ENCODE results near the gene TIMM44.
A peak's percentile ranks its signal among the peaks of the same experiment; 100 is the strongest.
"Not testable (repeated sequence)": the region's sequence is repeated elsewhere in the genome, so short reads cannot be mapped to it uniquely, and the experiment has no call there.

TIMM44 gene

DNA sequence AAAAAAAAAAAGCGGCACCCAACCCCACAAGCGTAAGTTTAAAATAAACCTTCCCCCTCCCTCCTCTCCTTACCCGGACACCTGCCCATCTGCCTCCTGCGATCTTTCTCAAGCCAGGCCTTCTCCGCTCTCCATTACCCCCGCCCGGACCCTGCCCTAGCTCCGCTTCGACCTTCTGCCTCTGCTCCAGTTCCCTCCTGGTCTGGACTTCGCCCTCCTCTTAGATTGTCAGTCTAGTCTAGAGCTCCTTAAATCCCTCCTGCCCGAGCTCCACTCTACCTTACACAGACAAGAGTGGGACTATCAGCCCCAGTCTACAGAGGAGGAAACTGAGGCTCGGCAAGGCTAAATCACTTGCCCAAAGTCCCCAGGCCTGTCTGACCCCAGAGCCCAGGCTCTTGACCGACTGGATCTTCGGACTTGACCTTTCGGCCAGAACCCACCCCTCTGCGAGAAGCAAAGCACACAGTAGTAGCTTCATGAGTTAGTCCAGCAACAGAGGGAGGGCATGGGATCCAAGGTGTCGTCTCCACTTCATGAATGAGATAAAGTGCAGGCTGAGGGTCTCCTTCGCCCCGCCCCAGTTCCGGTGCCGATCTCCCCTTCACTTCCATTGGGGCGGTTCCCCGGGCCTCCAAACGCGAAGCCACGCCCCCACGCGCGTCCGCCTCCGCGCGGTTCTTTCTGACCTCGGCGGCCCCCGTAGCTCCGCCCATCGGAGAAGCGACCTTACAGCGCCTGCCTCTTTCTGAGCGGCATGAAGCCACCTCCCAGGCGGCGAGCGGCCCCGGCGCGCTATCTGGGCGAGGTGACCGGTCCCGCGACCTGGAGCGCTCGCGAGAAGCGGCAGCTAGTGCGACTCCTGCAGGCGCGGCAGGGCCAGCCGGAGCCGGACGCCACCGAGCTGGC lies 23.6 kb downstream of the TIMM44 start, which contains the start of gene SNAPC2:
TSS of gene SNAPC2 (plus strand) at position 729 of the 909 bp plus-strand sequence. CDS start at position 758, 29 bp downstream.
- peak; percentile 93 for DNase-seq (ENCODE audit: low spot score)
- TF ChIP-seq, protein P1, sequence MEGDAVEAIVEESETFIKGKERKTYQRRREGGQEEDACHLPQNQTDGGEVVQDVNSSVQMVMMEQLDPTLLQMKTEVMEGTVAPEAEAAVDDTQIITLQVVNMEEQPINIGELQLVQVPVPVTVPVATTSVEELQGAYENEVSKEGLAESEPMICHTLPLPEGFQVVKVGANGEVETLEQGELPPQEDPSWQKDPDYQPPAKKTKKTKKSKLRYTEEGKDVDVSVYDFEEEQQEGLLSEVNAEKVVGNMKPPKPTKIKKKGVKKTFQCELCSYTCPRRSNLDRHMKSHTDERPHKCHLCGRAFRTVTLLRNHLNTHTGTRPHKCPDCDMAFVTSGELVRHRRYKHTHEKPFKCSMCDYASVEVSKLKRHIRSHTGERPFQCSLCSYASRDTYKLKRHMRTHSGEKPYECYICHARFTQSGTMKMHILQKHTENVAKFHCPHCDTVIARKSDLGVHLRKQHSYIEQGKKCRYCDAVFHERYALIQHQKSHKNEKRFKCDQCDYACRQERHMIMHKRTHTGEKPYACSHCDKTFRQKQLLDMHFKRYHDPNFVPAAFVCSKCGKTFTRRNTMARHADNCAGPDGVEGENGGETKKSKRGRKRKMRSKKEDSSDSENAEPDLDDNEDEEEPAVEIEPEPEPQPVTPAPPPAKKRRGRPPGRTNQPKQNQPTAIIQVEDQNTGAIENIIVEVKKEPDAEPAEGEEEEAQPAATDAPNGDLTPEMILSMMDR (IDR thresholded peaks at IDR 0.05; ENCODE audit: borderline replicate concordance, control extremely low read depth, extremely low read depth, insufficient read depth, missing control alignments): no peak
- in situ Hi-C loops (cut with MboI; ENCODE audit: low sequenced_read_pairs, unreplicated experiment): no loop called here

DNA sequence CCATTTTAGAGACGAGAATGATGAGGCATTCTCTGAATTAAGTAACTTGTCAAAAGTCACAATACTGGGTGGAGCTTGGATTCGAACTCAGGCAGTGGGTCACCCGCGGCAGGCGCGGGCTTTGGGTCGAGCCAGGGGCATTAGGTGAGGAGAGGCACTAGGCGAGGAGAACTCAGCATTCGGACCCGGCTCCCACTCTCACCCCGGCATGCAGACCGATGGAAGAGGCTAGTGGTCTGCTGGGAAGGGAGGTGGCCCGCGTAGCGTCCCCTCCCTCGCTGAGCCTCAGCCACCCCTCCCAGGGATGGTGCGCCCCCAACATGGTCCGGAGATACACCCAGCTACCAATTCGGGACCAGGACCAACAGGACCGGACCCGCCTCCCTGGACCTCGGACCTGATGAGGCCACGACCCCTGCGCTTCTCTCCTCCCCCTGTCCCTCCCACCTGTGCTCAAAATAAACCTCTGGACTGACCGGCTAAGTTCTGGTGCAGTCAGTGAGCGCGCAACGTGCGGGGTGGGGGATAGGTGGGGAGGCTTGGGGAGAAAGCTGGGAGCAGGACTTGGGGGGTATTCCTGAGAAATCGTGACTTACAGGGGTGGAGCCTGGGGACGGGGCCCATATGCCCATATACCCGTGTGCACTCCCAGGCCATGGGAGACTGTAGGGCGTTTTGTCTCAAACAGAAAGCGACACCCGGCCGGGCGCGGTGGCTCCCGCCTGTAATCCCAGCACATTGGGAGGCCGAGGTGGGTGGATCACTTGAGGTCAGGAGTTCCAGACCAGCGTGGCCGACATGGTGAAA lies 24.6 kb downstream of the TIMM44 start:
- DNase-seq (ENCODE audit: low spot score): no peak
- in situ Hi-C loops (cut with MboI; ENCODE audit: low sequenced_read_pairs, unreplicated experiment): no loop called here
- TF ChIP-seq, protein P1 (IDR thresholded peaks at IDR 0.05; ENCODE audit: borderline replicate concordance, control extremely low read depth, extremely low read depth, insufficient read depth, missing control alignments): no peak

DNA sequence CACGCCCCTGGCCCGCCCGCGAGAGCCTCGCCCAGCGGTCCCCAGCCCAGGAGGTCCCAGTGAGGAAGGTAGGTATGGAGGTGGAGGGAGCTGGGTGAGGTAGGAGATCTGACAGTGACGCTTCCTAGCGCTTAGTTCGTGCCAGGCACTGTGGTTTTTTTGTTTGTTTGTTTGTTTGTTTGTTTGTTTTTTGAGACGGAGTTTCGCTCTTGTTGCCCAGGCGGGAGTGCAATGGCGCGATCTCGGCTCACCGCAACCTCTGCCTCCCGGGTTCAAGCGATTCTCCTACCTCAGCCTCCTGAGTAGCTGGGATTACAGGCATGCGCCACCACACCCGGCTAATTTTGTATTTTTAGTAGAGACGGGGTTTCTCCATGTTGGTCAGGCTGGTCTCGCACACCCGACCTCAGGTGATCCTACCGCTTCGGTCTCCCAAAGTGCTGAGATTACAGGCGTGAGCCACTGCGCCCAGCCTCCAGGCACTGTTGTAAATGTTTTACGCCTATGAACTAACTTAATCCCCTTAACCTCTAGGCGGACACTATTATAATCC lies 25.3 kb downstream of the TIMM44 start:
- in situ Hi-C loops (cut with MboI; ENCODE audit: low sequenced_read_pairs, unreplicated experiment); DNase-seq (ENCODE audit: low spot score): not testable (repeated sequence)

DNA sequence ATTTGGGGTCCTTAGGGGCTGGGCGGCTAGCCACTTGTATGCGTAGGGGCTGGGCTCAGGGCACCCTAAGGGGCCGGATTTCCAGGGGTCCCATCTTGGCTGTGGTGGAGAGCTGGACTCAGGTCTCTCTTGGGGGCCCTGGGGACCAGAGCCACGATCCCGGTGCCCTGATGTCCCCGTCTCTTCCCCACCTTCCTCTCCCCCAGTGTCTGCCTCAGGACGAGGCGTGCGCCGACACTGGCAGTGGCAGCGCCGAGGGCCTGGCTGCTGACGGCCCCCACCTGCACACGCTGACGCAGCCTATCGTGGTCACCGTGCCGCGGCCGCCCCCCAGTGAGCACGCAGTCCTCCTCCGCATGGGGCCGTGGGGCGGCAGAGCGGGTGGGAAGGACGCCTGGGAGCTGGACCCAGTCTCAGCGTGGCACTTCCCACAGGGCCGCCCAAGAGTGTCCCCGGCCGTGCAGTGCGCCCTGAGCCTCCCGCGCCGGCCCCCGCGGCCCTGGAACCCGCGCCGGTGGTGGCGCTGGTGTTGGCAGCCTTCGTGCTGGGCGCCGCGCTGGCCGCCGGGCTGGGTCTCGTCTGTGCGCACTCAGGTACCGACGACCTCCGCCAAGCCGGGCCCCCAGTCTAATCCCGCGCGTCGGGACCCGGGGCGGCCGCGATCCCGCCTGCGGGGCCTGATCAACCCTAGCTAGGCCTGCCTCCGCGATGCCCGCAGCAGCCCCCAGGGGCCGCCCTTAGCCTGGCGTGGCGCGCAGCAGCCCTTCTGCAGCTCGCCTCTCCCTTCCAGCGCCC lies 26.0 kb downstream of the TIMM44 start:
- TF ChIP-seq, protein P1 (IDR thresholded peaks at IDR 0.05; ENCODE audit: borderline replicate concordance, control extremely low read depth, extremely low read depth, insufficient read depth, missing control alignments): peak; percentile 38
- in situ Hi-C loops (cut with MboI; ENCODE audit: low sequenced_read_pairs, unreplicated experiment): no loop called here
- DNase-seq (ENCODE audit: low spot score): peak; percentile 75

DNA sequence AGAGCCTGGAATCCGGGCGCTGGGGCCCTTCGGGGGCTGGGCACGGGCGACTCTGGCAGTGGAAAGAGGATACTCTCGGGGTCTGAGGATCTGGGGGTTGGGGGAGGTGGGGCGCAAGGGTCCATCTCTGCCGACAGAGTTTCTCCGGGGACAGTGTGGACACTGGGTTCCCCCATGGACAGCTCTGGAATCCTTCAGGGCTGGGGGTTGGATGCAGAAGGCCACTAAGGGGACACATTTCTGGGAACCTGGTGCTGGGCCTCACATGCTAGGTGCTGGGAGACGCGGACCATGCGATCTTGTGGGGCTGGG lies 26.6 kb downstream of the TIMM44 start:
- TF ChIP-seq, protein P1 (IDR thresholded peaks at IDR 0.05; ENCODE audit: borderline replicate concordance, control extremely low read depth, extremely low read depth, insufficient read depth, missing control alignments): no peak
- in situ Hi-C loops (cut with MboI; ENCODE audit: low sequenced_read_pairs, unreplicated experiment): no loop called here
- no peak for DNase-seq (ENCODE audit: low spot score)

DNA sequence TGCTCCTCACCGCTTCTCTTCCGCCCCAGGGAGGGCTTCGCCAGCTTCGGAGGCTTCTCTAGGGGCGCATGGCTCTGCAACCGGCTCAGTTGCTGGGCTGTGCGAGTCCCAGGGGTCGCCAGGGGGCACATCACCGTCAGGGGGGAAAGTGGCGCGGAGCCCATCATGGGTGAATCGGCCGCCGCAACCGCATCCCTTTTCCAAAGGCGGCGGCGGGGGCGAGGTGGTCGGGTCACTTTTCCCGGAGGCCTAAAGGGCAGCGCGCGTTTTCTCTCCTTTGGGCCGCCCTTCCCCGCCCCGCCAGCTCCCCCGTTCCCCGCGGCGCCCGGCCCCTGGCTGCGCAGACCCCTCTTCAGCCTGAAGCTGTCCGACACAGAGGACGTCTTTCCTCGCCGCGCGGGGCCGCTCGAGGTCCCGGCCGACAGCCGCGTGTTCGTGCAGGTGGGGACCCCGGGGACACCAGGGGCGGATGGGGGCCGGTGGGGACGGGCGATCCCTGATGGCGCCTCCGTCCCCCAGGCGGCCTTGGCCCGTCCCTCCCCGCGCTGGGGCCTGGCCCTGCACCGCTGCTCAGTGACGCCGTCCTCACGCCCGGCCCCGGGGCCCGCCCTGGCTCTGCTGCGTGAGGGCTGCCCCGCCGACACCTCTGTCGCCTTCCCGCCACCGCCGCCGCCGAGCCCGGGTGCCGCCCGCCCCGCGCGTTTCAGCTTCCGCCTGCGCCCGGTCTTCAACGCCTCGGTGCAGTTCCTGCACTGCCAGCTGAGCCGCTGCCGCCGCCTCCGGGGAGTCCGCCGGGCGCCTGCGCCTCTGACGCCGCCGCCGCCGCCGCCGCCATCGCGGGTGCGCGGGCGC lies 27.1 kb downstream of the TIMM44 start:
- peak; percentile 60 for DNase-seq (ENCODE audit: low spot score)
- in situ Hi-C loops (cut with MboI; ENCODE audit: low sequenced_read_pairs, unreplicated experiment): no loop called here
- TF ChIP-seq, protein P1 (IDR thresholded peaks at IDR 0.05; ENCODE audit: borderline replicate concordance, control extremely low read depth, extremely low read depth, insufficient read depth, missing control alignments): no peak
